ENCODE measurements around the gene ITGB8. TPM values are rescaled to one million over a fixed set of nuclear protein-coding genes. Genes with fewer than 3 reads are reported as not detected.
A peak's percentile ranks its signal among the peaks of the same experiment; 100 is the strongest.

The ITGB8 gene
- total RNA-seq, 6 donors from 2014 or later: 5.2 to 30.5 (median 9.8) TPM

- TF ChIP-seq POLR2AphosphoS5 (IDR thresholded peaks at IDR 0.05) (no peak), POLR2A (IDR thresholded peaks at IDR 0.05) (no peak), EP300 (IDR thresholded peaks at IDR 0.05) (no peak)
- TF ChIP-seq, protein P1, sequence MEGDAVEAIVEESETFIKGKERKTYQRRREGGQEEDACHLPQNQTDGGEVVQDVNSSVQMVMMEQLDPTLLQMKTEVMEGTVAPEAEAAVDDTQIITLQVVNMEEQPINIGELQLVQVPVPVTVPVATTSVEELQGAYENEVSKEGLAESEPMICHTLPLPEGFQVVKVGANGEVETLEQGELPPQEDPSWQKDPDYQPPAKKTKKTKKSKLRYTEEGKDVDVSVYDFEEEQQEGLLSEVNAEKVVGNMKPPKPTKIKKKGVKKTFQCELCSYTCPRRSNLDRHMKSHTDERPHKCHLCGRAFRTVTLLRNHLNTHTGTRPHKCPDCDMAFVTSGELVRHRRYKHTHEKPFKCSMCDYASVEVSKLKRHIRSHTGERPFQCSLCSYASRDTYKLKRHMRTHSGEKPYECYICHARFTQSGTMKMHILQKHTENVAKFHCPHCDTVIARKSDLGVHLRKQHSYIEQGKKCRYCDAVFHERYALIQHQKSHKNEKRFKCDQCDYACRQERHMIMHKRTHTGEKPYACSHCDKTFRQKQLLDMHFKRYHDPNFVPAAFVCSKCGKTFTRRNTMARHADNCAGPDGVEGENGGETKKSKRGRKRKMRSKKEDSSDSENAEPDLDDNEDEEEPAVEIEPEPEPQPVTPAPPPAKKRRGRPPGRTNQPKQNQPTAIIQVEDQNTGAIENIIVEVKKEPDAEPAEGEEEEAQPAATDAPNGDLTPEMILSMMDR (IDR thresholded peaks at IDR 0.05): no peak
- no peak for ATAC-seq (ENCODE audit: low FRiP score in 2 of 2)
Measured at GRCh38 chr7:20439416-20440185, 108.9 kb downstream of the ITGB8 start.

GRCh38 chr7:20440472-20441105, 109.9 kb downstream of the ITGB8 start:
- DNase-seq: no peak

More at GRCh38 chr7:20439416-20440185, 108.9 kb downstream of the ITGB8 start:
- DNase-seq: no peak
- peaks cover 0 to under 1% (median 0%) of the 10 kb centered on the region in 4 donors for H3K9me3 ChIP-seq
- no peak overlapping the region for H3K27ac ChIP-seq
- no peaks in the 10 kb centered on the region for H3K36me3 ChIP-seq
- no peak overlapping the region for H3K4me3 ChIP-seq
- WGBS, 2 donors: 91 to 93% methylated on average over 9 to 10 of the region's 10 CpGs
- H3K4me1 ChIP-seq: peaks cover 0 to 7% (median 0%) of the 10 kb centered on the region in 4 donors
- H3K27me3 ChIP-seq: no peaks in the 10 kb centered on the region

GRCh38 chr7:20441346-20441745, 110.6 kb downstream of the ITGB8 start:
- Histone ChIP-seq H3K4me3 (no peak overlapping the region), H3K27me3 (no peaks in the 10 kb centered on the region), H3K4me1 (no peaks in the 10 kb centered on the region), H3K9me3 (peaks cover 0 to 4% (median 0%) of the 10 kb centered on the region in 4 donors), H3K36me3 (no peaks in the 10 kb centered on the region), H3K27ac (no peak overlapping the region)
- no peak for ATAC-seq (ENCODE audit: low FRiP score in 2 of 2)
- WGBS, 2 donors: 68 to 75% methylated on average over 4 of the region's 4 CpGs
- TF ChIP-seq POLR2A (IDR thresholded peaks at IDR 0.05) (no peak), EP300 (IDR thresholded peaks at IDR 0.05) (no peak), POLR2AphosphoS5 (IDR thresholded peaks at IDR 0.05) (no peak)
- TF ChIP-seq, protein P1 (IDR thresholded peaks at IDR 0.05): no peak
- no peak for DNase-seq

More at GRCh38 chr7:20440472-20441105, 109.9 kb downstream of the ITGB8 start:
- Histone ChIP-seq H3K4me3 (no peak overlapping the region), H3K27me3 (no peaks in the 10 kb centered on the region), H3K36me3 (no peaks in the 10 kb centered on the region), H3K27ac (no peak overlapping the region), H3K9me3 (peaks cover 0 to 4% (median 0%) of the 10 kb centered on the region in 4 donors), H3K4me1 (peaks cover 0 to 6% (median 0%) of the 10 kb centered on the region in 4 donors)
- WGBS, 2 donors: 77 to 85% methylated on average over 9 of the region's 9 CpGs
- TF ChIP-seq, protein P1 (IDR thresholded peaks at IDR 0.05): peak in 4 of 6 experiments; percentile 6 to 31 (median 13)
- TF ChIP-seq EP300 (IDR thresholded peaks at IDR 0.05): no peak
- ATAC-seq (ENCODE audit: low FRiP score in 2 of 2): no peak

- no peaks in the 10 kb centered on the region for H3K4me1 ChIP-seq
- ATAC-seq (ENCODE audit: low FRiP score in 2 of 2) (no peak), DNase-seq (no peak)
- H3K27ac ChIP-seq: no peak overlapping the region
- no peaks in the 10 kb centered on the region for H3K27me3 ChIP-seq
- TF ChIP-seq POLR2A (IDR thresholded peaks at IDR 0.05) (no peak), EP300 (IDR thresholded peaks at IDR 0.05) (no peak), POLR2AphosphoS5 (IDR thresholded peaks at IDR 0.05) (no peak)
- TF ChIP-seq, protein P1 (IDR thresholded peaks at IDR 0.05): no peak
- peaks cover 0 to 4% (median 0%) of the 10 kb centered on the region in 4 donors for H3K9me3 ChIP-seq
- H3K36me3 ChIP-seq: no peaks in the 10 kb centered on the region
- 69 to 70% methylated on average over 3 of the region's 3 CpGs for WGBS, 2 donors
- H3K4me3 ChIP-seq: no peak overlapping the region
Measured at GRCh38 chr7:20441991-20442441, 111.3 kb downstream of the ITGB8 start.

All from upper lobe of left lung (tissue), 6 donors.